ENCODE measurements around the gene FGF2. TPM values are rescaled to one million over a fixed set of nuclear protein-coding genes. Genes with fewer than 3 reads are reported as not detected.
"Not testable (repeated sequence)": the region's sequence is repeated elsewhere in the genome, so short reads cannot be mapped to it uniquely, and the experiment has no call there.

FGF2 gene
- polyA plus RNA-seq, 1 donor, result 3.0 TPM

DNA sequence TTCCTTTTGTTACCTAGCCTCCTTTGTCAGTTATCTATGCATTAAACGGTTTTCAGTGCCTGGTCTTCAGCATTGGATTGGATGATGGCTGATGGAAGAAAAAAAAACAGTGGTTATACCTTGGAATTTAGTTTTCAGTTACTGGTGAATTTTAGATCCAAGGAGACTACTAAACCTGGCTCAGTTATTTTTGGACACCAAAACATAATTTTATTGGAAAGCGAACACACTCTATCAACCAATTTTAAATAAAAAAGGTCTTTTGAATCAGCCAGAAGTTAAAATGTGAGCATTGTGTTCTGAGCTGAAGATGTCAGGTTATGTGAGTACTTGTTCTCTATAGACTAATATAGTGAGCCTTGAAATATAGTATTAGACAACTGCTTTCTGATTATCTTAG lies 32.1 kb downstream of the FGF2 start:
- WGBS (ENCODE audit: insufficient coverage, low lambda C conversion rate), result no CpG with 5 or more reads among the region's 2 CpGs
- Histone ChIP-seq H3K9me3 (ENCODE audit: control insufficient read depth, low read depth, low read length) (no peaks in the 10 kb centered on the region), H3K36me3 (ENCODE audit: control insufficient read depth, insufficient read depth, low read length) (no peaks in the 10 kb centered on the region), H3K27me3 (ENCODE audit: control insufficient read depth, insufficient read depth, low read length) (no peaks in the 10 kb centered on the region), H3K27ac (ENCODE audit: low read length) (no peak overlapping the region), H3K4me3 (ENCODE audit: low read length) (no peak overlapping the region), H3K4me1 (ENCODE audit: control insufficient read depth, insufficient read depth, low read length) (peaks cover 3% of the 10 kb centered on the region)
- no peak for DNase-seq

DNA sequence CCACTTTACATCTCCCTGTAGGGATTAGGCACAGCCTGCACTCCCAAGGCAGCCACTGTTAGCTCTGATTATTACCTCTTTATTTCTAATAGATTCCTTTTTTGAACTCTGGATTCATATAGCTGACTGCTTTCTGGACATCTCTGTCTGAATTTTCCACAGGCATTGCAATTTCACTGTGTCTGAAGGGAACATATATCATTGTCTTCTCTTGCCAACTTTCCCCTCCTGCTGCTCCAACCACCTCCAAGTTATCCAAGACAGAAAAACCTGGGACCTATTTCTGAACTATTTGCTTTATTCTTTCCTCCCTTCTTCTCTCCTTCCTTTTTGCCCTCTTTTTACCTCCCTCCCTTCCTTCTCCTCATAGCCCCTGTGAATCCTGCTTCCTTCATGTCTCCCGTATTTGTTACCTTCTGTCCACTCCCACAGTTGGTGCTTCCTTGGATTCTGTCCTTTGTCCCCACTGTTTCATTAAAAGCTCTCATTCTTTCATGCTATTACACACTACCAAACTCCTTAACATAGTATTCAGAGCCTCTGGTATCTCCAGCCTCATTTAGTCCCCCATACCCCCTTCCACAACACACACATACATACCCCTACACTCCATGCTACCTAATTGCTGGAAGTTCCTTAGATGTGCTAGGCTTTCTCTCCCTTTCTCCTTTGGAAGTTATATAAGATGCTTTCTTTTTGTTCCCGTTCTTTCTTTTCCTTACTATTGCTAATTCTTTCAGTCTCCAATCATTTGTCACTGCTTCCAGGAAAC lies 34.7 kb downstream of the FGF2 start:
- no peak overlapping the region for H3K27ac ChIP-seq (ENCODE audit: low read length)
- no peaks in the 10 kb centered on the region for H3K27me3 ChIP-seq (ENCODE audit: control insufficient read depth, insufficient read depth, low read length)
- H3K4me3 ChIP-seq (ENCODE audit: low read length), result no peak overlapping the region
- peaks cover 3% of the 10 kb centered on the region for H3K4me1 ChIP-seq (ENCODE audit: control insufficient read depth, insufficient read depth, low read length)
- no peaks in the 10 kb centered on the region for H3K9me3 ChIP-seq (ENCODE audit: control insufficient read depth, low read depth, low read length)
- H3K36me3 ChIP-seq (ENCODE audit: control insufficient read depth, insufficient read depth, low read length), result no peaks in the 10 kb centered on the region
- no peak for DNase-seq
- WGBS (ENCODE audit: insufficient coverage, low lambda C conversion rate), result 100% methylated on average over 2 of the region's 2 CpGs

DNA sequence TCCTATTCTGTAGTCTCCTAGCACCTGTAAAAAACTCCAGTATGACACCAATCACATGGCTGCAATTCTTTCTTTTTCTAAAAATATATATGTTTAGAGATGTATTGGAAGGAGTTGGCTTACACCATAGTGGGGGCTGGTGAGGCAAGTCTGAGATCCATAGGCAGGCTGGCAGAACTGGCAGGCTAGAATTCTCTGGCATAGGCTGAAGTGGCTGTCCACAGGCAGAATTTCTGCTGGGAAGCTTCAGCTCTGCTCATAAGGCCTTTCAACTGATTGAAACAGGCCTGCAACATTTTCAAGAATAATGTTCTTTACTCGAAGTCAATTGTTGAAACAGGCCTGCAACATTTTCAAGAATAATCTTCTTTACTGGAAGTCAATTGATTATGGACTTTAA lies 37.0 kb downstream of the FGF2 start:
- Histone ChIP-seq H3K9me3 (ENCODE audit: control insufficient read depth, low read depth, low read length) (no peaks in the 10 kb centered on the region), H3K4me1 (ENCODE audit: control insufficient read depth, insufficient read depth, low read length) (no peaks in the 10 kb centered on the region)
- WGBS (ENCODE audit: insufficient coverage, low lambda C conversion rate), result no CpG with 5 or more reads among the region's 1 CpG

DNA sequence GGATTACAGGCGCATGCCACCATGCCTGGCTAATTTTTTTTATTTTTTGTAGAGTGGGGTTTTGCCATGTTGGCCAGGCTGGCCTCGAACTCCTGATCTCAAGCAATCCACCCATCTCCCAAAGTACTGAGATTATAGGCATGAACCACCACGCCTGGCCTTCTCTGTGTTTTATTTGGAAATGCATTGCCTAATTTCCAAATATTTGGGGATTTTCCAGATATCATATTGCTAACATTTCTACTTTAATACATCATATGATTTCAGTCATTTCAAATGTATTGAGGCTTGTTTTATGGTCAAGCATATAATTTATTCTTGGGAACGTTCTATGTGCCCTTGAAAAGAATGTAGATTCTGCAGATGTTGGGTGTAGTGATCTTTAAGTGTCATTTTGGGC lies 38.8 kb downstream of the FGF2 start:
- Histone ChIP-seq H3K9me3 (ENCODE audit: control insufficient read depth, low read depth, low read length) (no peaks in the 10 kb centered on the region), H3K4me3 (ENCODE audit: low read length) (no peak overlapping the region), H3K36me3 (ENCODE audit: control insufficient read depth, insufficient read depth, low read length) (no peaks in the 10 kb centered on the region), H3K27ac (ENCODE audit: low read length) (no peak overlapping the region), H3K4me1 (ENCODE audit: control insufficient read depth, insufficient read depth, low read length) (no peaks in the 10 kb centered on the region), H3K27me3 (ENCODE audit: control insufficient read depth, insufficient read depth, low read length) (no peaks in the 10 kb centered on the region)
- WGBS (ENCODE audit: insufficient coverage, low lambda C conversion rate), result no CpG with 5 or more reads among the region's 4 CpGs
- no peak for DNase-seq

More for the DNA sequence above, 37.0 kb downstream of the FGF2 start:
- Histone ChIP-seq H3K4me3 (ENCODE audit: low read length) (no peak overlapping the region), H3K36me3 (ENCODE audit: control insufficient read depth, insufficient read depth, low read length) (no peaks in the 10 kb centered on the region), H3K27ac (ENCODE audit: low read length) (no peak overlapping the region), H3K27me3 (ENCODE audit: control insufficient read depth, insufficient read depth, low read length) (no peaks in the 10 kb centered on the region)
- no peak for DNase-seq

DNA sequence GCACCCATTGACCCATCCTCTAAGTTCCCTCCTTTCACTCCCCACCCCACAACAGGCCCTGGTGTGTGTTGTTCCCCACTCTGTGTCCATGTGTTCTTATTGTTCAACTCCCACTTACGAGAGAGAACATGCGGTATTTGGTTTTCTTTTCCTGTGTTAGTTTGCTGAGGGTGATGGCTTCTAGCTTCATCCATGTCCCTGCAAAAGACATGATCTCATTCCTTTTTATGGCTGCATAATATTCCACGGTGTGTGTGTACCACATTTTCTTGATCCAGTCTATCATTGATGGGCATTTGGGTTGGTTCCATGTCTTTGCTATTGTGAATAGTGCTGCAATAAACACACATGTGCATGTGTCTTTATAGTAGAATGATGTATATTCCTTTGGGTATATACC lies 41.6 kb downstream of the FGF2 start:
- H3K27ac ChIP-seq (ENCODE audit: low read length); H3K27me3 ChIP-seq (ENCODE audit: control insufficient read depth, insufficient read depth, low read length); H3K4me1 ChIP-seq (ENCODE audit: control insufficient read depth, insufficient read depth, low read length); H3K36me3 ChIP-seq (ENCODE audit: control insufficient read depth, insufficient read depth, low read length); DNase-seq; H3K4me3 ChIP-seq (ENCODE audit: low read length); H3K9me3 ChIP-seq (ENCODE audit: control insufficient read depth, low read depth, low read length): not testable (repeated sequence)
- WGBS (ENCODE audit: insufficient coverage, low lambda C conversion rate), result no CpG with 5 or more reads among the region's 3 CpGs

DNA sequence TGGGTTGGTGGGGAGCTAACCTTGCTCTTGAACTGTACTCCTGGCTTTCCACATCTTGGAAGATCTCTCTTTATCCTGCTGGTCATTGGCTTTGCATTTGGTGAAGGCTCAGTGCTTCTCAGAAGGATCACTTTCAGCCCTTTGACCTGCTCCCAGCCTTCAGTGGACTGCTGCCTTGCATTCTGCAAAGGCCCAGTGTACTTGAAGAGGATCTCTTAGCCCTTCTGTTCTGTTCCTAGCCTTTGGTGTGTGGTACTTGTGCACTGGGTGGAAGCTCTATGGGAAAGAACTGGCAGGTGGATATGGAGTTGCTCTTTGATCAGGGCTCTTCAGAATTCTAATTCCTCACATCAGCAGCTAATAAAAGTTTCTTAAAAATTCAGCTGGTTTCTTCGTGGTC lies 46.5 kb downstream of the FGF2 start:
- no peak overlapping the region for H3K4me3 ChIP-seq (ENCODE audit: low read length)
- DNase-seq, result no peak
- WGBS (ENCODE audit: insufficient coverage, low lambda C conversion rate), result 100% methylated on average over 1 of the region's 1 CpG
- H3K36me3 ChIP-seq (ENCODE audit: control insufficient read depth, insufficient read depth, low read length), result no peaks in the 10 kb centered on the region
- no peaks in the 10 kb centered on the region for H3K27me3 ChIP-seq (ENCODE audit: control insufficient read depth, insufficient read depth, low read length)
- H3K27ac ChIP-seq (ENCODE audit: low read length), result no peak overlapping the region
- H3K9me3 ChIP-seq (ENCODE audit: control insufficient read depth, low read depth, low read length), result no peaks in the 10 kb centered on the region
- no peaks in the 10 kb centered on the region for H3K4me1 ChIP-seq (ENCODE audit: control insufficient read depth, insufficient read depth, low read length)

DNA sequence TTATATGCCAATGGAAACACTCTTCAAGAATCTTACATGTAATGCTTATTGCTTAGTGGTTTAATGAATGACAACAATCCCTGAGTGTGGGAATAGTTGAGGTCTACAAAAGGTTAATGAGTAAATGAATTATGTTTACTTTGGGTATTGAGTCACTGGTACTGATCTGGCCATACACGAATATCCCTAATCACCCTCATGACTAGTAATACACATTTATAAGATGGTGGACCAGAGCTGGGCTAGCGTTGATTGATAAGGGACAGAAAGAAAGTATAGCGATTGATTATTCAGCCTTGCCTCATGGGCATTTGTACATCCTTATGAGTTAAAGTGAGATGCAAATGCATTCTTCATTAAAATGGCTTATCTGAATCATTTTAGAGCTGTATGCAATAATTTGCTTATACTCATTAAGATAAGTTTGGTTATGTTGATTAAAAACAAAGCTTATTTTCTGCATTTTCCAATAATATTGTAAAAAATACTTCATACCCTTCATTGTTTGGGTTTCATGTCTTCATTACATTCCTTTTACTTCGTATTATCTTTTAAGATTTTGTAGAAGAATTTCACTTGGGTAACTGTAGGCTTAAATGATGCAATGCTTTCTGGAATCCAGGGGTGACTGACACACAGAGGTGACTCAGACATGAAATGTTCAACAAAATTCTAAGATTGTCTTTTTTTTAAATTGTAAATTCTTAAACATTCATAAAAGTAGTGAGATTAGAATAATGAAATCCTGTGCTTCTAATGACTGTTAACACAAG lies 47.4 kb downstream of the FGF2 start:
- no peaks in the 10 kb centered on the region for H3K4me1 ChIP-seq (ENCODE audit: control insufficient read depth, insufficient read depth, low read length)
- H3K27ac ChIP-seq (ENCODE audit: low read length), result no peak overlapping the region
- H3K4me3 ChIP-seq (ENCODE audit: low read length), result no peak overlapping the region
- DNase-seq, result no peak
- H3K27me3 ChIP-seq (ENCODE audit: control insufficient read depth, insufficient read depth, low read length), result no peaks in the 10 kb centered on the region
- no peaks in the 10 kb centered on the region for H3K9me3 ChIP-seq (ENCODE audit: control insufficient read depth, low read depth, low read length)
- WGBS (ENCODE audit: insufficient coverage, low lambda C conversion rate), result 73% methylated on average over 3 of the region's 4 CpGs
- no peaks in the 10 kb centered on the region for H3K36me3 ChIP-seq (ENCODE audit: control insufficient read depth, insufficient read depth, low read length)

DNA sequence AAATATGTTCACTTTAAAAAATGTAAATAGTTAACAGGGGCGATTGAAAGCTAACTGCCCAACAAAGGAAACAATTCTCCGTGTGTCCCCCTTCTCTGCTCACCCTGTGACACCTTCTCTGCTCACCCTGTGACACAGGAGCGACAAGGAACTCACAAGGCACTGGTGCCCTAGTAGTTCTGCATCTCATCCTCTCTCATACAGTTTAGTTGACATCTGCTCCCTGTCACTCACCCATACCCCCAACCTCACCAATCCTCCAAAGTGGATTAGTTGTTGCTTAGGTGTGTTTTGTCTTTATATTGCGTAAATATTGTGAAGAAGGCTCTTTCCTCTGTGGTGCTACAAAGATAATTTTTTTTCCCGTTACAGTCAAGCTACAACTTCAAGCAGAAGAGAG lies 49.3 kb downstream of the FGF2 start:
- 100% methylated on average over 1 of the region's 5 CpGs for WGBS (ENCODE audit: insufficient coverage, low lambda C conversion rate)
- H3K27me3 ChIP-seq (ENCODE audit: control insufficient read depth, insufficient read depth, low read length), result no peaks in the 10 kb centered on the region
- H3K27ac ChIP-seq (ENCODE audit: low read length), result no peak overlapping the region
- H3K36me3 ChIP-seq (ENCODE audit: control insufficient read depth, insufficient read depth, low read length), result no peaks in the 10 kb centered on the region
- H3K9me3 ChIP-seq (ENCODE audit: control insufficient read depth, low read depth, low read length), result no peaks in the 10 kb centered on the region
- H3K4me1 ChIP-seq (ENCODE audit: control insufficient read depth, insufficient read depth, low read length), result no peaks in the 10 kb centered on the region
- DNase-seq, result no peak
- no peak overlapping the region for H3K4me3 ChIP-seq (ENCODE audit: low read length)

DNA sequence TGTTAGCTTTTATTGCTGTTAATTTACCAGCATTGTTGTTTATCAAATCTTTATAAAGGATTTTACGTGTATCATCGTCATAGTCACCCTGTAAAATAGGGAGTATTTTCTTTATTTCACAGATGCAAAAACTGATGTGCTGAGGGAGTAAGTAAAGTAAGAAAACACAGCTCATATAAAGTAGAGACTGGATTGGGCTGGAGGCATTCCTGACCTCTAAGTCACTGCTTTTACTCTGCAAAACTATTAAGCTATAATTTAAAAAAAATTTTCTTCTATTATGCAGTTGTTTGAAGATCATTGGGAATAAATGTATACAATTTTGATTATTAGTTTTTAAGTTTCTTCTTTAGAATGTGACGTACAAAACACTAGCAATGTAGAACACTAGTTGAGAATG lies 49.8 kb downstream of the FGF2 start:
- H3K4me3 ChIP-seq (ENCODE audit: low read length), result no peak overlapping the region
- H3K4me1 ChIP-seq (ENCODE audit: control insufficient read depth, insufficient read depth, low read length), result no peaks in the 10 kb centered on the region
- no peak overlapping the region for H3K27ac ChIP-seq (ENCODE audit: low read length)
- DNase-seq, result no peak
- no peaks in the 10 kb centered on the region for H3K27me3 ChIP-seq (ENCODE audit: control insufficient read depth, insufficient read depth, low read length)
- WGBS (ENCODE audit: insufficient coverage, low lambda C conversion rate), result 86% methylated on average over 2 of the region's 3 CpGs
- H3K9me3 ChIP-seq (ENCODE audit: control insufficient read depth, low read depth, low read length), result no peaks in the 10 kb centered on the region
- H3K36me3 ChIP-seq (ENCODE audit: control insufficient read depth, insufficient read depth, low read length), result no peaks in the 10 kb centered on the region

DNA sequence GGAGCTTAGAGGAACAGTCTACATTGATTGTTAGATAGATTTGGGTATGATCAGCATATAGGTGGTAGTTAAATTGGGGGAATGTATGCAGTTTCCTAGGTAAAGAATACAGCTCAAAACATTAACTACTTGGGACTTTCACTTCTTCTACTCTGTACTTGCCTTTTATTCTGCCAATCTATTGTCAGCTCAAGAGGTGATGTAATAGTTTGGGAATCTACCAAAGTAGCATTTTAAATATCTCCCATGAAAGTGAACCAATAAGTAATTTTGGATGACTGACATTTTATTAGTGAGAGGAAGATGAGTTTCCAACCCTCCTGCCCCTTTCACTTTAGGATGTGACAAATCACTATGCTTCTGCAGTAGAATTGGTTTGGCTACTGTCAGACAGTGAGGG lies 52.4 kb downstream of the FGF2 start:
- Histone ChIP-seq H3K36me3 (ENCODE audit: control insufficient read depth, insufficient read depth, low read length) (no peaks in the 10 kb centered on the region), H3K4me3 (ENCODE audit: low read length) (no peak overlapping the region), H3K9me3 (ENCODE audit: control insufficient read depth, low read depth, low read length) (no peaks in the 10 kb centered on the region), H3K27me3 (ENCODE audit: control insufficient read depth, insufficient read depth, low read length) (no peaks in the 10 kb centered on the region), H3K4me1 (ENCODE audit: control insufficient read depth, insufficient read depth, low read length) (no peaks in the 10 kb centered on the region), H3K27ac (ENCODE audit: low read length) (no peak overlapping the region)
- no peak for DNase-seq

All from large intestine (tissue), 3 donors.